ENCODE measurements around the gene ASPSCR1. TPM values are rescaled to one million over a fixed set of nuclear protein-coding genes. Genes with fewer than 3 reads are reported as not detected.

Gene ASPSCR1
- total RNA-seq, 1 donor from 2014 or later = 30.4 TPM

GRCh38 chr17:82042649-82043048 lies 65.2 kb downstream of the ASPSCR1 start:
- TF ChIP-seq, protein P1, sequence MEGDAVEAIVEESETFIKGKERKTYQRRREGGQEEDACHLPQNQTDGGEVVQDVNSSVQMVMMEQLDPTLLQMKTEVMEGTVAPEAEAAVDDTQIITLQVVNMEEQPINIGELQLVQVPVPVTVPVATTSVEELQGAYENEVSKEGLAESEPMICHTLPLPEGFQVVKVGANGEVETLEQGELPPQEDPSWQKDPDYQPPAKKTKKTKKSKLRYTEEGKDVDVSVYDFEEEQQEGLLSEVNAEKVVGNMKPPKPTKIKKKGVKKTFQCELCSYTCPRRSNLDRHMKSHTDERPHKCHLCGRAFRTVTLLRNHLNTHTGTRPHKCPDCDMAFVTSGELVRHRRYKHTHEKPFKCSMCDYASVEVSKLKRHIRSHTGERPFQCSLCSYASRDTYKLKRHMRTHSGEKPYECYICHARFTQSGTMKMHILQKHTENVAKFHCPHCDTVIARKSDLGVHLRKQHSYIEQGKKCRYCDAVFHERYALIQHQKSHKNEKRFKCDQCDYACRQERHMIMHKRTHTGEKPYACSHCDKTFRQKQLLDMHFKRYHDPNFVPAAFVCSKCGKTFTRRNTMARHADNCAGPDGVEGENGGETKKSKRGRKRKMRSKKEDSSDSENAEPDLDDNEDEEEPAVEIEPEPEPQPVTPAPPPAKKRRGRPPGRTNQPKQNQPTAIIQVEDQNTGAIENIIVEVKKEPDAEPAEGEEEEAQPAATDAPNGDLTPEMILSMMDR (IDR thresholded peaks at IDR 0.05) = no peak
- no peak overlapping the region for H3K4me3 Mint-ChIP-seq (ENCODE audit: unreplicated experiment)
- H3K27me3 Mint-ChIP-seq (ENCODE audit: low read depth) = no peaks in the 10 kb centered on the region
- H3K9me3 Mint-ChIP-seq (ENCODE audit: low read depth) = no peaks in the 10 kb centered on the region
- no peak for DNase-seq (ENCODE audit: low spot score)
- peaks cover 4% of the 10 kb centered on the region for H3K4me1 Mint-ChIP-seq (ENCODE audit: low read depth)
- H3K27ac Mint-ChIP-seq (ENCODE audit: unreplicated experiment) = no peak overlapping the region
- H3K36me3 Mint-ChIP-seq (ENCODE audit: low read depth) = peaks cover 9% of the 10 kb centered on the region

DNA sequence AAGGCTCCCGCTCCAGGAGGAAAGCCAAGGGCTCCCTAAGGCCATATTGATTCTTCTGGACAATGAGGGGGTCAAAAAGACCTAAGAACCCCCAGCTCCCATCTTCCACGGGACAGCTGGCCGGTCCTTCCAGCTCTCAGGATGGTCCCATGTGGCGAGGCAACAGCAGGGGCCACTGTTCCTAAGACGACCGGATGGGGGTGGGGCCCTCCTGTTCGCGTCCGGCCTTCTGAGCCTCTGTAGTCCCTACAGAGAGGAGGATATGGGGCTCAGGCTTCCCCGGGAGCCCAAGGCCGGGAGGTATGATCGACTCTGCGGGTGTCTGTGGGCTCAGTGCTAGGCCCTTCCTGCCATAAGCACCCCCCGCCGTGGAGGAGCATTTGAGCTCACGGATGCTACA lies 66.1 kb downstream of the ASPSCR1 start:
- TF ChIP-seq, protein P1 (IDR thresholded peaks at IDR 0.05) = no peak
- Mint-ChIP-seq H3K36me3 (ENCODE audit: low read depth) (peaks cover 10% of the 10 kb centered on the region), H3K27ac (ENCODE audit: unreplicated experiment) (no peak overlapping the region), H3K4me1 (ENCODE audit: low read depth) (no peaks in the 10 kb centered on the region), H3K27me3 (ENCODE audit: low read depth) (no peaks in the 10 kb centered on the region), H3K9me3 (ENCODE audit: low read depth) (no peaks in the 10 kb centered on the region), H3K4me3 (ENCODE audit: unreplicated experiment) (no peak overlapping the region)
- DNase-seq (ENCODE audit: low spot score) = no peak

GRCh38 chr17:82045936-82046484 lies 68.6 kb downstream of the ASPSCR1 start:
- Mint-ChIP-seq H3K27ac (ENCODE audit: unreplicated experiment) (no peak overlapping the region), H3K9me3 (ENCODE audit: low read depth) (no peaks in the 10 kb centered on the region), H3K4me3 (ENCODE audit: unreplicated experiment) (no peak overlapping the region), H3K4me1 (ENCODE audit: low read depth) (peaks cover 7% of the 10 kb centered on the region), H3K27me3 (ENCODE audit: low read depth) (no peaks in the 10 kb centered on the region), H3K36me3 (ENCODE audit: low read depth) (peaks cover 10% of the 10 kb centered on the region)
- no peak for DNase-seq (ENCODE audit: low spot score)
- TF ChIP-seq, protein P1 (IDR thresholded peaks at IDR 0.05) = no peak

DNA sequence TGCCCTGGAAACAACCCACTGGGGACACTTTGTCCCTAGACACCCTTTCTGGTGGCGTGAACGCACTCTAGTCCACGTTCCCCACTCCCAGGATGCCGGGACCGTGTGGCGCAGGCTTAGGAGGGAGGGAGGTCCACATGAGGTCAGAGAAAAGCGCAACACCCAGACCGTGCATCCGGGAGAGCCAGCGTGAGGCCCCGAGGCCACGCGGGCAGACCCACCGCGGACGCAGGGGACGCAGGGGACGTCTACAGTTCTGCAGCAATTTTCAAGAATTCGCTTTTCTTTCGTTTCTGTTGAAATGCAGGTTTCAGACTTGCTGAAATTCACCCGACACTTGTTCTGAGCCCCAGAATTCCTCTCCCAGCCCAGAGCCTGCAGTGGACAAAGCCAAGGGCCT lies 69.5 kb downstream of the ASPSCR1 start:
- Mint-ChIP-seq H3K27me3 (ENCODE audit: low read depth) (no peaks in the 10 kb centered on the region), H3K4me1 (ENCODE audit: low read depth) (peaks cover 7% of the 10 kb centered on the region), H3K4me3 (ENCODE audit: unreplicated experiment) (no peak overlapping the region), H3K9me3 (ENCODE audit: low read depth) (no peaks in the 10 kb centered on the region), H3K36me3 (ENCODE audit: low read depth) (peaks cover 10% of the 10 kb centered on the region), H3K27ac (ENCODE audit: unreplicated experiment) (no peak overlapping the region)
- no peak for DNase-seq (ENCODE audit: low spot score)
- TF ChIP-seq, protein P1 (IDR thresholded peaks at IDR 0.05) = no peak

GRCh38 chr17:82047379-82047778 lies 70.0 kb downstream of the ASPSCR1 start:
- no peak for DNase-seq (ENCODE audit: low spot score)
- no peaks in the 10 kb centered on the region for H3K9me3 Mint-ChIP-seq (ENCODE audit: low read depth)
- no peak overlapping the region for H3K4me3 Mint-ChIP-seq (ENCODE audit: unreplicated experiment)
- TF ChIP-seq, protein P1 (IDR thresholded peaks at IDR 0.05) = no peak
- no peaks in the 10 kb centered on the region for H3K27me3 Mint-ChIP-seq (ENCODE audit: low read depth)
- H3K4me1 Mint-ChIP-seq (ENCODE audit: low read depth) = peaks cover 7% of the 10 kb centered on the region
- H3K27ac Mint-ChIP-seq (ENCODE audit: unreplicated experiment) = no peak overlapping the region
- H3K36me3 Mint-ChIP-seq (ENCODE audit: low read depth) = peaks cover 10% of the 10 kb centered on the region

Measured in chondrocyte (in vitro differentiated cells).